Measurements from ENCODE around the gene CRIP1.

Gene CRIP1

GRCh38 chr14:105456736-105457617 is 29.7 kb upstream of the CRIP1 start:
- Histone ChIP-seq H3K4me3 (ENCODE audit: low read length) (no peak overlapping the region), H3K36me3 (replicated peaks; ENCODE audit: insufficient read depth, low read length) (no peaks in the 10 kb centered on the region), H4K20me1 (ENCODE audit: insufficient read depth, low read length) (no peaks in the 10 kb centered on the region), H3K9me3 (replicated peaks; ENCODE audit: insufficient read depth, low read length) (no peaks in the 10 kb centered on the region), H3F3A (ENCODE audit: insufficient read depth, low read length) (no peaks in the 10 kb centered on the region), H3K9me2 (replicated peaks; ENCODE audit: insufficient read depth, low read length) (no peaks in the 10 kb centered on the region), H3K4me2 (ENCODE audit: low read depth, low read length) (no peak overlapping the region), H3K27me3 (replicated peaks; ENCODE audit: insufficient read depth, low read length) (no peaks in the 10 kb centered on the region), H3K9ac (ENCODE audit: low read length) (no peak overlapping the region), H3K4me1 (ENCODE audit: low read length) (no peaks in the 10 kb centered on the region), H2AFZ (ENCODE audit: low read length) (no peak overlapping the region), H3K27ac (ENCODE audit: low read length) (no peak overlapping the region), H3K79me2 (ENCODE audit: low read length) (no peaks in the 10 kb centered on the region)
- DNase-seq: no peak
- TF ChIP-seq CTCF (IDR thresholded peaks at IDR 0.05; ENCODE audit: low read length) (no peak), EZH2 (optimal IDR thresholded peaks at IDR 0.05; ENCODE audit: low read depth, low read length) (no peak), EZH2phosphoT487 (IDR thresholded peaks at IDR 0.05; ENCODE audit: low read length) (no peak)

- H3K4me3 ChIP-seq (ENCODE audit: low read length): no peak overlapping the region
- no peaks in the 10 kb centered on the region for H3K36me3 ChIP-seq (replicated peaks; ENCODE audit: insufficient read depth, low read length)
- no peaks in the 10 kb centered on the region for H3K9me2 ChIP-seq (replicated peaks; ENCODE audit: insufficient read depth, low read length)
- H3K9me3 ChIP-seq (replicated peaks; ENCODE audit: insufficient read depth, low read length): no peaks in the 10 kb centered on the region
- no peaks in the 10 kb centered on the region for H4K20me1 ChIP-seq (ENCODE audit: insufficient read depth, low read length)
- TF ChIP-seq CTCF (IDR thresholded peaks at IDR 0.05; ENCODE audit: low read length): no peak
- TF ChIP-seq EZH2phosphoT487 (IDR thresholded peaks at IDR 0.05; ENCODE audit: low read length): no peak
- TF ChIP-seq EZH2 (optimal IDR thresholded peaks at IDR 0.05; ENCODE audit: low read depth, low read length): no peak
- H3K4me1 ChIP-seq (ENCODE audit: low read length): no peaks in the 10 kb centered on the region
- H3K79me2 ChIP-seq (ENCODE audit: low read length): no peaks in the 10 kb centered on the region
- no peak for DNase-seq
- no peak overlapping the region for H2AFZ ChIP-seq (ENCODE audit: low read length)
- no peak overlapping the region for H3K9ac ChIP-seq (ENCODE audit: low read length)
- no peaks in the 10 kb centered on the region for H3K27me3 ChIP-seq (replicated peaks; ENCODE audit: insufficient read depth, low read length)
- no peak overlapping the region for H3K4me2 ChIP-seq (ENCODE audit: low read depth, low read length)
- no peaks in the 10 kb centered on the region for H3F3A ChIP-seq (ENCODE audit: insufficient read depth, low read length)
- no peak overlapping the region for H3K27ac ChIP-seq (ENCODE audit: low read length)
These were observed 28.7 kb upstream of the CRIP1 start for GRCh38 chr14:105458010-105458409.

GRCh38 chr14:105458571-105458970 is 28.1 kb upstream of the CRIP1 start:
- Histone ChIP-seq H3K9ac (ENCODE audit: low read length) (no peak overlapping the region), H2AFZ (ENCODE audit: low read length) (no peak overlapping the region), H3K4me2 (ENCODE audit: low read depth, low read length) (no peak overlapping the region), H3K4me3 (ENCODE audit: low read length) (no peak overlapping the region), H3K9me2 (replicated peaks; ENCODE audit: insufficient read depth, low read length) (no peaks in the 10 kb centered on the region), H3K36me3 (replicated peaks; ENCODE audit: insufficient read depth, low read length) (no peaks in the 10 kb centered on the region), H3K79me2 (ENCODE audit: low read length) (no peaks in the 10 kb centered on the region), H3F3A (ENCODE audit: insufficient read depth, low read length) (no peaks in the 10 kb centered on the region), H3K27me3 (replicated peaks; ENCODE audit: insufficient read depth, low read length) (no peaks in the 10 kb centered on the region), H3K27ac (ENCODE audit: low read length) (no peak overlapping the region), H3K9me3 (replicated peaks; ENCODE audit: insufficient read depth, low read length) (no peaks in the 10 kb centered on the region), H4K20me1 (ENCODE audit: insufficient read depth, low read length) (no peaks in the 10 kb centered on the region), H3K4me1 (ENCODE audit: low read length) (no peaks in the 10 kb centered on the region)
- no peak for DNase-seq
- no peak for TF ChIP-seq CTCF (IDR thresholded peaks at IDR 0.05; ENCODE audit: low read length)
- no peak for TF ChIP-seq EZH2phosphoT487 (IDR thresholded peaks at IDR 0.05; ENCODE audit: low read length)
- TF ChIP-seq EZH2 (optimal IDR thresholded peaks at IDR 0.05; ENCODE audit: low read depth, low read length): no peak

Measured in MM.1S (cell line).